ENCODE data around the gene C12orf50.
"Not testable (repeated sequence)": the region's sequence is repeated elsewhere in the genome, so short reads cannot be mapped to it uniquely, and the experiment has no call there.

GRCh38 chr12:87954028-87954427 is 75.2 kb downstream of the C12orf50 start:
- TF ChIP-seq ZNF26, ZNF645, BCL6B (tag by site-specific recombination; IDR thresholded peaks at IDR 0.05): not testable (repeated sequence)
